Measurements from ENCODE around the gene NPAT.

DNA sequence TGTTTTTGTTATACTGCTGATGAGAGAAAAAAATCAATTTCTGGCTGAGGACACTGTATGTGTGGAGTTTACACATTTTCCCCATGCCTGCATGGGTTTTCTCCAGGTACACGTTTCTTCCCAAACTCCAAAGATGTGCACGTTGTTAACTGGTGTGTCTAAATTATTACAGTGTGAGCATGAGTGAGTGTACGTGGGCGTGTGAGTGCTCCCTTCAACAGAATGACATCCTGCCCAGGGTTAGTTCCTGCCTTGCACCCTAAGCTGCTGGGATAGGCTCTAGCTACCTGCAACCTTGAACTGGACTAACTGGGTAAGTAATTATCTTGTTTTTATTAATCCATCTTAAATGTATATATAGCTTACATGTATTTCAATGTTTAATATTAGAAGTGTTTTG is 5.5 kb downstream of the NPAT start:
- TF ChIP-seq CTCF (IDR thresholded peaks at IDR 0.05) (no peak), POLR2A (IDR thresholded peaks at IDR 0.05) (no peak), EP300 (IDR thresholded peaks at IDR 0.05) (no peak)

Data from suprapubic skin (tissue), 3 donors.